ENCODE data around the gene VPS13A. TPM values are rescaled to one million over a fixed set of nuclear protein-coding genes. Genes with fewer than 3 reads are reported as not detected.
"Not testable (repeated sequence)": the region's sequence is repeated elsewhere in the genome, so short reads cannot be mapped to it uniquely, and the experiment has no call there.

The VPS13A gene
- total RNA-seq, 1 donor from 2014 or later: 36.2 TPM

GRCh38 chr9:77402286-77402685 is 225.0 kb downstream of the VPS13A start:
- no peak for ATAC-seq
- intact Hi-C loops (cut with DNase I): no loop called here

GRCh38 chr9:77403239-77403638 is 225.9 kb downstream of the VPS13A start:
- intact Hi-C loops (cut with DNase I): no loop called here
- no peak for DNase-seq (ENCODE audit: missing footprints)
- ATAC-seq: no peak

More at GRCh38 chr9:77402286-77402685, 225.0 kb downstream of the VPS13A start:
- DNase-seq (ENCODE audit: missing footprints): no peak

GRCh38 chr9:77408521-77408920 is 231.2 kb downstream of the VPS13A start:
- intact Hi-C loops (cut with DNase I); ATAC-seq; DNase-seq (ENCODE audit: missing footprints): not testable (repeated sequence)

GRCh38 chr9:77417566-77417965 is 240.2 kb downstream of the VPS13A start:
- intact Hi-C loops (cut with DNase I): no loop called here
- DNase-seq (ENCODE audit: missing footprints) (no peak), ATAC-seq (peak; percentile 23)

- DNase-seq (ENCODE audit: missing footprints) (no peak), ATAC-seq (no peak)
- intact Hi-C loops (cut with DNase I): no loop called here
Measured at GRCh38 chr9:77418226-77418625, 240.9 kb downstream of the VPS13A start.

- no peak for ATAC-seq
- intact Hi-C loops (cut with DNase I): no loop called here
Measured at GRCh38 chr9:77420641-77421040, 243.3 kb downstream of the VPS13A start.

GRCh38 chr9:77421506-77422265 is 244.4 kb downstream of the VPS13A start:
- no peak for ATAC-seq
- intact Hi-C loops (cut with DNase I): no loop called here
- no peak for DNase-seq (ENCODE audit: missing footprints)

More at GRCh38 chr9:77420641-77421040, 243.3 kb downstream of the VPS13A start:
- DNase-seq (ENCODE audit: missing footprints): no peak

GRCh38 chr9:77422969-77423368 is 245.6 kb downstream of the VPS13A start:
- intact Hi-C loops (cut with DNase I): no loop called here
- ATAC-seq (no peak), DNase-seq (ENCODE audit: missing footprints) (no peak)

GRCh38 chr9:77423841-77424240 is 246.5 kb downstream of the VPS13A start:
- intact Hi-C loops (cut with DNase I): no loop called here

GRCh38 chr9:77424993-77425392 is 247.7 kb downstream of the VPS13A start:
- intact Hi-C loops (cut with DNase I): no loop called here
- DNase-seq (ENCODE audit: missing footprints): no peak
- no peak for ATAC-seq

More at GRCh38 chr9:77423841-77424240, 246.5 kb downstream of the VPS13A start:
- ATAC-seq: no peak
- DNase-seq (ENCODE audit: missing footprints): no peak

- no peak for ATAC-seq
- intact Hi-C loops (cut with DNase I): no loop called here
- no peak for DNase-seq (ENCODE audit: missing footprints)
Measured at GRCh38 chr9:77426712-77427111, 249.4 kb downstream of the VPS13A start.

- intact Hi-C loops (cut with DNase I): no loop called here
- DNase-seq (ENCODE audit: missing footprints): no peak
- ATAC-seq: no peak
Measured at GRCh38 chr9:77427256-77427927, 250.1 kb downstream of the VPS13A start.

- intact Hi-C loops (cut with DNase I): loop anchor here (5.0 kb wide), 1 partner anchor 322 kb away; no protein-coding TSS in a partner anchor
- no peak for ATAC-seq
- DNase-seq (ENCODE audit: missing footprints): no peak
Measured at GRCh38 chr9:77429928-77430327, 252.6 kb downstream of the VPS13A start.

- ATAC-seq (no peak), DNase-seq (ENCODE audit: missing footprints) (no peak)
- intact Hi-C loops (cut with DNase I): loop anchor here (5.0 kb wide), 1 partner anchor 320 kb away; no protein-coding TSS in a partner anchor
Measured at GRCh38 chr9:77432053-77432452, 254.7 kb downstream of the VPS13A start.

GRCh38 chr9:77433675-77434445 is 256.5 kb downstream of the VPS13A start:
- intact Hi-C loops (cut with DNase I): loop anchor here (5.0 kb wide), 1 partner anchor 318 kb away; no protein-coding TSS in a partner anchor
- DNase-seq (ENCODE audit: missing footprints) (peak; percentile 82), ATAC-seq (peak; percentile 80)

GRCh38 chr9:77435277-77435676 is 257.9 kb downstream of the VPS13A start:
- no peak for DNase-seq (ENCODE audit: missing footprints)
- intact Hi-C loops (cut with DNase I): no loop called here
- ATAC-seq: peak; percentile 81

- intact Hi-C loops (cut with DNase I): no loop called here
- ATAC-seq (peak; percentile 66), DNase-seq (ENCODE audit: missing footprints) (no peak)
Measured at GRCh38 chr9:77435688-77436087, 258.4 kb downstream of the VPS13A start.

GRCh38 chr9:77438653-77439052 is 261.3 kb downstream of the VPS13A start:
- DNase-seq (ENCODE audit: missing footprints) (no peak), ATAC-seq (no peak)
- intact Hi-C loops (cut with DNase I): no loop called here

- DNase-seq (ENCODE audit: missing footprints): no peak
- ATAC-seq: peak; percentile 52
- intact Hi-C loops (cut with DNase I): no loop called here
Measured at GRCh38 chr9:77440057-77440456, 262.7 kb downstream of the VPS13A start.

Measured in Right ventricle myocardium inferior (tissue), 1 donor.